GM19468 (cell line): ENCODE measurements around the gene KLLN.
A peak's percentile ranks its signal among the peaks of the same experiment; 100 is the strongest.
"Not testable (repeated sequence)": the region's sequence is repeated elsewhere in the genome, so short reads cannot be mapped to it uniquely, and the experiment has no call there.

Source experiments
- ATAC-seq: cut with Tn5 transposase; IDR thresholded peaks from one replicate; pipeline ENCODE4 v1.9.1; 2021; ENCODE audit warnings: mild to moderate bottlenecking, moderate library complexity, moderate number of reproducible peaks; ENCODE audit not compliant: unreplicated experiment; ENCODE audit errors: extremely low read depth

KLLN gene

DNA sequence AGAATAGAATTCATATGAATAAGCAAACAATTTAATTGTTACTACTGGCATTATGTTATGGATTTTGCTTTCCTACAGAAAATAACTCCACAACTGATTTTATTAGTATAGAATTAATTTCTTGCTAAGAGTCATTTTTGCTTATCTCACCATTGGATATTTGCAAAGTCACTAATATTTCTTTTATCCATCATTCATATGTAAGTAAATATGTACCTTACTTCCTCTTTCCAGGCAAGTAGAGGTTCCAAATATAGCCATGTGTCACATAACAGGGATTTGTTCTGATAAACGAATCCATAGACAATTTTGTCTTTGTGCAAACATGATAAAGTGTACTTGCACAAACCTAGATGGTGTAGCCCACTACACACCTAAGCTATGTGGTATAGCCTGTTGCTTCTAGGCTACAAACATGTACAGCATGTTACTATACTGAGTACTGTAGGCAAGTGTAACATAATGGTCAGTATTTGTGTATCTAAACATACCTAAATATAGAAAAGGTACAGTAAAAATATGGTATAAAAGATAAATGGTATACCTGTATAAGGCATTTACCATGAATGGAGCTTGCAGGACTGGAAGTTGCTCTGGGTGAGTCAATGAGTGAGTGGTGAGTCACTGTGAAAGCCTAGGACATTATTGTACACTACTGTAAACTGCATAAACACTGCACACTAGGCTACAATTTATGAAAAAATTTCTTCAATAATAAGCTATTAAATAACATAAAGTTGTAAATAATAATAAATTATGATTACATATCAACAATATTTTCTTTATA is 18.3 kb downstream of the KLLN start:
- no peak for ATAC-seq

DNA sequence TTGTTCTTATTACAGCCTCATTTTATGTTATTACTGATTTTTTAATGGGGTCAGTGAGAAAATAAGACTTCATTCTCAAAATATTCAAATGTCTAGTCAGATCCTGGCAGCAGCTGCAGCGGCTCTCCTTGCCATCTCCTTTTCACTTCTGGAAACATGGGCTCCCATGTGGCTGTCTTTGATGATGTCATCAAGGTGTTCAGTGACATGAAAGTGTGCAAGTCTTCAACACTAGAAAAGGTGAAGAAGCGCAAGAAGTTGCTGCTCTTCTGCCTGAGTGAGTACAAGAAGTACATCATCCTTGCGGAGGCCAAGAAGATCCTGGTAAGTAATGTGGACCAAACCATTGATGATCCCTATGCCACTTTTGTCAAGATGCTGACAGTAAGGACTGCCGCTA is 19.6 kb downstream of the KLLN start:
- ATAC-seq, result no peak

DNA sequence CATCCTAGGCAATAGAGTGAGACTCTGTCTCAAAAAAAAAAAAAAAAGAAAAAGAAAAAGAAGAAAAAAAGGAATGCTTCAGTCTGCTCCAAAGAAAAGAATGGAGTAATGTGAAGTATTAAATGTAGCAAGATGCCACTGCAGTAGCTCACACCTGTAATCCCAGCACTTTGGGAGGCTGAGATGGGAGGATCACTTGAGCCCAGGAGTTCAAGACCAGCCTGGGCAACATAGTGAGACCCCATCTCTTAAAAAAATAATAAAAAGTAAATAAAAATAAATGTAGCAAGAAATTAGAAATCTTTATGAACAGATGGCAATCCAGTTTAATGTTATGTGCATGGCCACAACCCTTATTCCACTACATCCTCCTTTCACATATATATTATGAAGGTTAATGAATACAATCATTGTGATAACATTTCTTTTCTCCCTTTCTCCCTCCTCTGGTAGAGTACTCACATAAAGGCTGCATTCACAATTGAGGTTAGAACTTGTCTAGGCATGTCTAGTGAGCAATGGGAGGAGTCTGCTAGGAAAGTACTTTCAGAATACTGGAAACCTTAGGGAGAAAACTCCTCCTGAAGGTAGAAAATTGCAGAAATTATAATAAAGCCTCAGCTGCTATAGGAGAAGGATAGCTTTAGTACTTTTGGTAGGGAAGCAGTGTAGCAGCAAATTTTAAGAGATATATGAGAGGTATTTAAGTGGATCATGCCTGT is 20.4 kb downstream of the KLLN start:
- no peak for ATAC-seq

DNA sequence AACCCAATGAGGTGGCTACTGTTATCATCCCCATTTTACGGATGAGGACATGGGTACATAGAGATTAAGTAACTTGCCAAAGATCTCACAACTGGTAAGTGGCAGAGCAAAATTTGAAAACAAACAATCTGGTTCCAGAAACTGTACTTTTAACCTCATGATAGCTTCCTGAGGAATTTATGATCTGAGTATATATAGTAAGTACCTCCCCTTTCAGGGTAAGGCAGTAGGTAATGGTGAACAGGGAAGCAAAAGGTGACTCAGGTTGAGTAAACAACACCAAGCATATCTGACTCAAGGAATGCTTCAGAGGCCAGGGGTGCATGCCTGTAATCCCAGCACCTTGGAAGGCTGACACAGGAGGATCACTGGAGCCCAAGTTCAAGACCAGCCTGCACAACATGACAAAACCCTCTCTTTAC is 21.1 kb downstream of the KLLN start:
- ATAC-seq, result no peak

DNA sequence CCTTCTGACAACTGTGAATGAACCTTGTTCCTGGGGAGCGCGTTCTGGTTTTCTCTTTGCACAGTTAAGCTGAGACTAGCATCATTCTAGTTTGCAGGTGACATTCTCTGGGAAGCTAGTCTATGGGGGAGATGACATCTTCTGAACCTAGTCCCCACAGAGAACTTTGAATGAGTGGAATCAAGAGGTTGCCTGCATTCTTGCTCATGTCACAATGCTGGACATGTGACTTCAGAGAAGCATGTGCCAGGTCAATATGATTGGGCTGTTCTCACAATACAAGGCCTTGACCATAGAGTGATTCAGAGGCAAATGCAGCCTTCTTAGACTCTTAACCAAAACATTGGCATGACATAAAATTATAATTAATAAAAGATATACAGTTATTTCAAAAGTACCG is 22.1 kb downstream of the KLLN start:
- ATAC-seq, result no peak

DNA sequence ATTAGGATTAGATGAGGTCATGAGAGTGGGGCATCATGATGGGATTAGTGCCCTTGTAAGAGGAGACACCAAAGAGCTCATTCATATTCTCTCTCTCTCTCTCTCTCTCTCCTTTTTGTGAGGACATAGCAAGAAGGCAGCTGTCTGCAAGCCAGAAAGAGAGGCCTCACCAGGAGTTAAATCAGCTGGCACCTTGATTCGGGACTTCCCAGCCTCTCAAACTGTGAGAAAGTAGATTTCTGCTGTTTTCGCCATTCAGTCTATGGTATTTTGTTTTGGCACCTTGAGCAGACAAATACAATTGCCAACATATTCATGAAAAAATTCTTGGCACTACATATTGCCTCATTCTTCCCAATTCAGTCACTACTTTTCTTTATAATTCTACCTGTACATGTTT is 24.7 kb downstream of the KLLN start:
- ATAC-seq, result no peak

DNA sequence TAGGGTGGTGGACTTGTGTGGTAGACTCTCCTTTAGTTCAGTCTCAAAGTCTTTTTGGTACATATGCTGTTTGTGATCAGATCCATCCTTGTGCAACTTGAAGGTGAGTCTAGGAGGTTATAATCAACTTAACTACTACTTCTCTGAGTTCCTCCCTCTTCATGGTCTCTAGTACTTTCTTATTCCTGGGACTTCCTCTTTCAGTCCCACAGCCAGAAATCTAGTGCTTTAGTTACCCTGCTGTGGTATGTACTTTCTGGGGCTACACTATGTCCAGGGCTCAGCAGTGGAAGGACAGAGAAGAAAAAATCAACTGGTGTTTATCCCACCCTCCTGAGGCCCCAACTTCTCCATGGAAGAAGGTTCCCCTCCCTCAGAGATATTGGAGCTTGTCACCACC is 25.9 kb downstream of the KLLN start:
- ATAC-seq, result no peak

DNA sequence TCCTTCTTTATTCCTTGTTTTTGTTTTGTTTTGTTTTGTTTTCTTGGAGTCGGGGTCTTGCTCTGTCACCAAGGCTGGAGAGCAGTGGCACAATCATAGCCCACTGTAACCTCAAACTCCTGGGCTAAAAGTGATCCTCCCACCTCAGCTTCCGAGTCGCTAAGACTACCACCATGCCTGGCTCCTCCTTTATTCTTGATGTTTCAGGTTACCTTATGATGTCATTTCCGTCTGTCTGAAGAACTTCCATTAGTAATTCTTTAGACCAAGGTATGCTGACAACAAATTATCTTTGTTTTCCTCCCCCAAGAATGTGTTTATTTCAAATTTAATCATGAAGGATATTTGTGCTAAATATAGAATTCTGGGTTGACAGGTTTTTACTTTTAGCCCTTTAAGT is 27.2 kb downstream of the KLLN start:
- ATAC-seq, result no peak

DNA sequence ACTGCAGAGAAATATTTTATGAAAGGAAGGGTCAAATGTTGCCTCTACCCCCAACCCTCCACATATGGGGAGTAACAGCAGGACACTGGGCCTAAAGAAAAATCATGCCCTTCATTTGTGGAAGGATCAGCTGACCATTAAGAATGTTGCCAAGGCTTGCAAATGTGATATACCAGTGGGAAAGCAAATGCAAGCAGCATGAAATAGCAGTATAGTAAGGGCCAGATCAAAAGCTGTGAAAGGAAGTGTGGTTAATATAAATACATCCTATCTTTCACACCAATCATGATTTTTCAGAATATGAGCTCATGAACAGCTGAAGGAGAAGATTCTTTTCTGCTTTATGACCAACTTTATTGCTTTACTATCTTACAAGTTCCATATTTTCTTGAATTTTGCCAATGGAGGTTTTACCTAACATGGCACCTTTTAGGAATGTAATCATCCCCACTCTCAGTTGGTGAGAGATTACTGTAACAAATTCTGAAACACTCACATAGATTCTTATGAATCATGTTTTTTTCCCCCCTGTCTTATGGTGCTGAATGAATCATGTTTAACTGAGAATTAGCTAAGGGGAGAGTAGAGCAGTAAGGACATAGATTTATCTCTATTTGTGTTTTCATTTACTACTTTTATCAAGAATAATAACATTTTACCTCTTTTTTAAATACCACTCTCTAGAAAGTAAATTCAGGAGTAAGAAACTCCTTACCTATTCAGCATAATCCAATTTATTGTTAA is 33.2 kb downstream of the KLLN start:
- no peak for ATAC-seq

DNA sequence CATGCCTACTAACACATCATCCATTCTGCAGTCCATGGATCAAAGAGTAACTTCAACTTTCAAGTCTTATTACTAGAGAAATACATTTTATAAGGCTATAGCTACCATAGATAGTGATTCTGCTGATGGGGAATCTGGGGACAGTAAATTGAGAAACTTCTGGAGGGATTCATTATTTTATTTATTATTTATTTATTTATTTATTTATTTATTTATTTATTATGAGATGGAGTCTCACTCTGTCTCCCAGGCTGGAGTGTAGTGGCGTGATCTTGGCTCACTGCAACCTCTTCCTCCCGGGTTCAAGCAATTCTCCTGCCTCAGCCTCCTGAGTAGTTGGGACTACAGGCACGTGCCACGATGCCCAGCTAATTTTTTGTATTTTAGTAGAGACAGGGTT is 34.3 kb downstream of the KLLN start:
- ATAC-seq, result not testable (repeated sequence)

DNA sequence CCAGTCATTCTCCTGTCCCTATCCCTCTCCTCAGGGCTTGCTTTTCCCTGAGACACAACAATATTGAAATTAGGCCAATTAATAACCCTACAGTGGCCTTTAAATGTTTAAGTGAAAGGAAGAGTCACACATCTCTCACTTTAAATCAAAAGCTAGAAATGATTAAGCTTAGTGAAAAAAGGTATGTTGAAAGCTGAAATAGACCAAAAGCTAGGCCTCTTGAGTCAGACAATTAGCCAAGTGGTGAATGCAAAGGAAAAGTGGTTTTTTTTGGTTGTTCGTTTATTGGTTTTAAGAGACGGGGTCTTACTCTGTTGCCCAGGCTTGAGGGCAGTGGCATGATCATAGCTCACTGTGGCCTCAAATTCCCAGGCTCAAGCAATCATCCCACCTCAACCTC is 35.7 kb downstream of the KLLN start:
- ATAC-seq, result no peak

DNA sequence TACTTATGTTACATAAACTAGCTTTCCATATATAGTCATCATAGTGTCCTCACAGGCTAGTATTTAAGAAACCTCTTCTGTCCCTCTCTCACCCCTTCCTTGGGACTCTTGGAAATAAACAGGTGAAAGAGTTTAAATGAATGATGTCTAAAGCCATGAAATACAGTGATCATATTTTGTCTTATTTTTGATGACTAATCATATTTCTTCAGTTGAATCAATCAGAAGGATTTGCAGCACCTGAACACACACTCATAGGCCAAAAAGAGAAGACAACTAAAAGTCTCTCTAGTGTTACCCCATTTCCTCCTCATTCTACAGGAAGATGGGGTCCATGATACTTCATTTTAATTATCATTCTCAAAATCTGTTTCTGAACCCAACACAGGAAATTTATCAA is 36.7 kb downstream of the KLLN start:
- no peak for ATAC-seq

DNA sequence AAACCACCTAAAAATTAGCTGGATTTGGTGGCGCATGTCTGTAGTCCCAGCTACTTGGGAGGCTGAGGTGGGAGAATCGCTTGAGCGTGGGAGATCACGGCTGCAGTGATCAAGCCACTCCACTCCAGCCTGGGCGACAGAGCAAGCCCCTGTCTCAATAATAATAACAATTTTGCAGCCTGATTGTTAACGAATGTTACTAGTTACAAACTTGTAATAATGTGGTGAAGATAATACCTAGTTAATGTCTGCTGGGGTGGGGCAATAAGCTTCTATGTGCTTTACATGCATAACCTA is 44.1 kb downstream of the KLLN start:
- ATAC-seq, result no peak

DNA sequence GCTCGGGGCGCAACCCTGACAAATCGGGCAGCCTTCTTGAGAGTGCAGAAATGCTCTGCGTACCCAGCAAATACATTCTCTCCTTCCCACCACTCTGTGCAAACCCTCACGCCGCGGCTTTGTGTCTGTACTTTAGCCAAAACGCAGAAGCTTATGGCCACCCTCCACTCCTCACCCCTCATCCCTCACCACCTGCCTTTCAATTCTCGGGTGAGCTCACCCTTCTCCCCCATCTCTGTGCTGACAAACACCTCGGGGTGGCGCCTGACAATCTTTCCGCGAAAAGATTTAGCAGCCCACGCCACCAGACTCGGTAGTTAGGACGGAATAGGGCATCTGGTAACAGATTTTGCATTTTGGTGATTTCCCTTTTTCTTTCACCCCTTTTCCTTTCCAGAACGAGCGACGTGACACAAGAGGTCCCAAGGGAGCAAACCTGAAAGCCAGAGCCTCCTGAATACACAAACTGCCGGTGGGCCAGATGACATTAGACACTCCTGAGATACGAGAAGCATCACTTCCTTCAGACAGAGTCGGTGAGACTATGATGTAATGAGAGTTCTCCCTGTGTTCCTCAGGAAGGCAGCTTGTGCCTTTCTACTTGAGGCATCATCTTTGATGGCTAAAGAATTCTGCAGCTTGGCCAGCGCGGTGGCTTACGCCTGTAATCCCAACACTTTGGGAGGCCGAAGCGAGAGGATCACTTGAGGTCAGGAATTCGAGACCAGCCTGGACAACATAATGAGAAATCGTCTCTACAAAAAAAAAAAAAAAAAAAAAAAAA is 44.6 kb downstream of the KLLN start:
- ATAC-seq, result no peak

DNA sequence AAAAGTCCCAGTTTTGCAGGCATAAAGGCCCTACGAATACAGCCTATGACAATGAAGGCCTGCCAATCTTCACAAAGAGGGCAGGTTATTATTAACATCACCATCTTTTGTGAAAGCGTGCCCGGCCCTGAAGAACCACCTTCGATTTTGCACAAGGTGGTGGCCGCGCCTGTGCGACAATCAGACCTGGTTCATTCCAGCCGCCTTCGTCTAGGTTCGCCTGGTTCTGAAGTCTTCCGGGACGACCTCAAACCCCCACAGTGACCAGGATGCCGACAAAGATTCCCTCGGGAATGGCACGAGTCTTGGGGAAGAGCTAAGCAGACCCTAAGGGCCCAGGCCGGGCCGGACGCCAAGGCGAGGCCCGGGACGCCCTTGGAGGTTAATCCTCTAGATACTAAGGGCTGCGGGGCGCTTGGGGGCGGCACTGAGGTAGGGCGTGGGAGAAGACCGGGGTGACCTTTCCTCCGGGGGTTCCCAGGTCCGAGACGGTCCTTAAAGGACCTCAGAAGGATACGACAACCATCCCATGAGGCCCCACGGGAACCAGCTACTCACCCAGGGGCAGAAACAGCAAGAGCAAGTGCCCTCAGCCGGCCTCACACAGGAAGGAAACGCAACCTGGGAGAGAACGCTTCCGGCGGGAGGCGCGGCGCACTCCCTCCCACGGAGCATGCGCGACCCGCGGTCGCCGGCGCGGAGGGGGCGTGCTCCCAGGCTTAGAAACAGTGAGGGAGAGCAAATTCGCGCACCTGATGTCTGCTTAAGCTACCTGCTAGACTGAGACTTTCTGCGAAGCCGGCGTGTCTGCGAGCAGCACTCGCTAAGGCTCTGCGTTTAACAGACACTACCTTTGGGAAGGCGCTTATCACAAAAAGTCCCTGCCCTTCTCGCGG is 45.5 kb downstream of the KLLN start, which contains the start of gene ATAD1:
Gene ATAD1, minus strand, starts transcription at position 618 of the 896 bp plus-strand sequence. CDS start 3,627 bp downstream, outside the sequence.
- ATAC-seq, result peak; percentile 74

DNA sequence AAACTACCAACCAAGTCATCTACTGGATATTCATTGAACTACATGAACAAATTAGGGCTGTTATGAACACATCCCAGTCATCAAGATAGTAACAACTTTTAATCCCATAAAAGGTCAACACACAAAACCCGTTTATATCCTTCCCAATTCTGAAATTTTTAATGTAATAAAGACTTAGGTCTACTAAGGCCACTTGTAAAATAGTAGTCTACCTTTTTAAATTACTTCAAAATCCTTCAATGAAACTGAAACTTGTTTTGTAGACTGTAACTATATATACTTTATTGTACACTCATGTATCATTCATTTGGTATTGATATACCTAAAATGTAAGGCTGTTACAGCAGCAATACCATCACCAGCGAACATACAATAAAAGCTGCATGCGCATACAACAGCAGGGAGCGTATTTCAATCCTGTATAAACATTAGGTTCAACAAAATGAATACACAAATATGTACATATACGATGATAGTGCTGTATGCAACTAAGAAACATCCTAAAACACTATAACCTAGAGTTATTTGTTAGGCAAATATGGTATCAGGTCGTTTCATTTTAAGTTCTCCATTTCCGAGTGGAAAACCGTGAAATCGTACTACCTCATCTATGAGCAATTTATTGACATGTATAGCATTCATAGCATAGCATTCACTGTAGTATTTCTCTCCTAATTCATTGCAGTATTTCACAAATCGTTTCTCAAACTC is 46.3 kb downstream of the KLLN start:
- no peak for ATAC-seq

DNA sequence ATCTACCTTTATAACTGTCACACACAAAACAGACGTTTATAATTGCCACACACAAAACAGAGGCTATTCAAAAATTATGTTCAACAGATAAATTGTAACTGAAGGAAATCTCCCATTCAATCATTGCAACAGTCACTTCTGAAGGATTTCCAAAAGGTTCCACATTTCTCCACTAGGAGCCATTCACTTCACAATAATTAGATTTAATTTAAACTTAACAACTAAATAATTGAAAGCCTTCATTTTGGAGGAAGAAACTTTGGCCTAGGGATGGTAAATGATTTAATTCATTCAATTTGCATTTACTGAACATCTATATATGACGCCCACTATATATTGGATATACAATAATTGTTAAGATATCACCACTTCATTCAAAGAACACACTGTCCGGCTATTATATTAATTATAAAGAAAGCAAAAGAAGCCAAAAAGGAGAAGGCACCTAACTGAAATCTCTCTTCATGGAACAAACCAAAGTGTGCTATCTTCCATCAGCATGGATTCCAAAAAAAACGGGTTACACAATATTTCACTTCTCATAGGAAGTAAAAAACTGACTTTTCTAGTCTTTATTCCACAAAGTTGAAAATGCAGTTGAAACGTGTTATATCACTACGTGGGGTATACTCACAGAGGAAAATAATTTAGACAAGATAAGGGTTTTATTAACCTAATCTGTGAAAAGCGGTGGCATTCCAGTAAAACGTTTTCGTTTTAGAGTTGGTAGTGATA is 47.0 kb downstream of the KLLN start:
- ATAC-seq, result no peak
